GM19397 (cell line): Measurements from ENCODE around the gene SPOPL.
A peak's percentile ranks its signal among the peaks of the same experiment; 100 is the strongest.
"Not testable (repeated sequence)": the region's sequence is repeated elsewhere in the genome, so short reads cannot be mapped to it uniquely, and the experiment has no call there.

Experiments
- ATAC-seq: cut with Tn5 transposase; IDR thresholded peaks from one replicate; pipeline ENCODE4 v1.9.1; 2021; ENCODE audit warnings: mild to moderate bottlenecking, moderate library complexity; ENCODE audit not compliant: unreplicated experiment

The SPOPL gene

GRCh38 chr2:138523018-138523672 lies 21.6 kb downstream of the SPOPL start:
- ATAC-seq = peak; percentile 59

- not testable (repeated sequence) for ATAC-seq
These were observed 22.1 kb downstream of the SPOPL start for GRCh38 chr2:138523673-138524042.

- ATAC-seq = not testable (repeated sequence)
These were observed 22.8 kb downstream of the SPOPL start for GRCh38 chr2:138524353-138524752.

GRCh38 chr2:138531913-138532312 lies 30.3 kb downstream of the SPOPL start:
- no peak for ATAC-seq

- no peak for ATAC-seq
These were observed 33.2 kb downstream of the SPOPL start for GRCh38 chr2:138534791-138535190.

- ATAC-seq = peak; percentile 92
These were observed 34.7 kb downstream of the SPOPL start for GRCh38 chr2:138536302-138536701.

- no peak for ATAC-seq
These were observed 35.2 kb downstream of the SPOPL start for GRCh38 chr2:138536740-138537139.

- ATAC-seq = no peak
These were observed 35.8 kb downstream of the SPOPL start for GRCh38 chr2:138537170-138537915.

GRCh38 chr2:138544206-138544605 lies 42.6 kb downstream of the SPOPL start:
- not testable (repeated sequence) for ATAC-seq

- ATAC-seq = no peak
These were observed 47.2 kb downstream of the SPOPL start for GRCh38 chr2:138548796-138549195.

- no peak for ATAC-seq
These were observed 48.6 kb downstream of the SPOPL start for GRCh38 chr2:138550172-138550571.

- ATAC-seq = no peak
These were observed 49.2 kb downstream of the SPOPL start for GRCh38 chr2:138550670-138551287.

- no peak for ATAC-seq
These were observed 52.6 kb downstream of the SPOPL start for GRCh38 chr2:138554123-138554522.

- ATAC-seq = no peak
These were observed 58.1 kb downstream of the SPOPL start for GRCh38 chr2:138559641-138560040.

GRCh38 chr2:138564586-138565229 lies 63.1 kb downstream of the SPOPL start:
- no peak for ATAC-seq

- ATAC-seq = no peak
These were observed 63.6 kb downstream of the SPOPL start for GRCh38 chr2:138565230-138565598.

- no peak for ATAC-seq
These were observed 70.7 kb downstream of the SPOPL start for GRCh38 chr2:138572318-138572717.

- ATAC-seq = no peak
These were observed 75.5 kb downstream of the SPOPL start for GRCh38 chr2:138577066-138577465.

- ATAC-seq = no peak
These were observed 78.0 kb downstream of the SPOPL start for GRCh38 chr2:138579556-138579955.

- ATAC-seq = no peak
These were observed 80.3 kb downstream of the SPOPL start for GRCh38 chr2:138581909-138582308.

- no peak for ATAC-seq
These were observed 88.1 kb downstream of the SPOPL start for GRCh38 chr2:138589663-138590062.

GRCh38 chr2:138596403-138596802 lies 94.8 kb downstream of the SPOPL start:
- no peak for ATAC-seq
